ENCODE results near the gene RGS1.

DNA sequence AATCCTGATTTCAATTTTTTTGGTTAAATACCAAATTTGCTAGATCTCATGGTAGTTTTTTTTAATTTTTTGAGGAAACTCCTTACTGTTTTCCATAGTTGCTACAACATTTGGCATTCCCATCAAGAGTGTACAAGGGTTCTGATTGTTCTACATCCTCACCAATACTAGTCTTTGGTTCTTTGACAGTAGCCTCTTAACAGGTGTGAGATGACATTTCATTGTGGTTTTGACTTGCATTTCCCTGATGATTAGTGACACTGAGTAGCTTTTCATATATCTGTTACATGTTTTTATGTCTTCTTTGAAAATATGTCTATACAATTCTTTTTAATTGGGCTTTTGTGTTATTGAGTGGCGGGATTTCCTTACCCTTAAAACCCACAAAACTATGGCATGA lies 39.5 kb downstream of the RGS1 start:
- TF ChIP-seq, protein P1, sequence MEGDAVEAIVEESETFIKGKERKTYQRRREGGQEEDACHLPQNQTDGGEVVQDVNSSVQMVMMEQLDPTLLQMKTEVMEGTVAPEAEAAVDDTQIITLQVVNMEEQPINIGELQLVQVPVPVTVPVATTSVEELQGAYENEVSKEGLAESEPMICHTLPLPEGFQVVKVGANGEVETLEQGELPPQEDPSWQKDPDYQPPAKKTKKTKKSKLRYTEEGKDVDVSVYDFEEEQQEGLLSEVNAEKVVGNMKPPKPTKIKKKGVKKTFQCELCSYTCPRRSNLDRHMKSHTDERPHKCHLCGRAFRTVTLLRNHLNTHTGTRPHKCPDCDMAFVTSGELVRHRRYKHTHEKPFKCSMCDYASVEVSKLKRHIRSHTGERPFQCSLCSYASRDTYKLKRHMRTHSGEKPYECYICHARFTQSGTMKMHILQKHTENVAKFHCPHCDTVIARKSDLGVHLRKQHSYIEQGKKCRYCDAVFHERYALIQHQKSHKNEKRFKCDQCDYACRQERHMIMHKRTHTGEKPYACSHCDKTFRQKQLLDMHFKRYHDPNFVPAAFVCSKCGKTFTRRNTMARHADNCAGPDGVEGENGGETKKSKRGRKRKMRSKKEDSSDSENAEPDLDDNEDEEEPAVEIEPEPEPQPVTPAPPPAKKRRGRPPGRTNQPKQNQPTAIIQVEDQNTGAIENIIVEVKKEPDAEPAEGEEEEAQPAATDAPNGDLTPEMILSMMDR (IDR thresholded peaks at IDR 0.05 in 2 of 3, conservative IDR thresholded peaks at IDR 0.05 in 1 of 3; ENCODE audit: borderline replicate concordance in 1 of 3, insufficient read depth in 1 of 3, low read depth in 2 of 3, low read length in 2 of 3): no peak
- TF ChIP-seq, protein P2, sequence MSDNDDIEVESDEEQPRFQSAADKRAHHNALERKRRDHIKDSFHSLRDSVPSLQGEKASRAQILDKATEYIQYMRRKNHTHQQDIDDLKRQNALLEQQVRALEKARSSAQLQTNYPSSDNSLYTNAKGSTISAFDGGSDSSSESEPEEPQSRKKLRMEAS (IDR thresholded peaks at IDR 0.05): no peak
- TF ChIP-seq ELF1 (IDR thresholded peaks at IDR 0.05; ENCODE audit: borderline replicate concordance, low read depth) (no peak), EZH2phosphoT487 (IDR thresholded peaks at IDR 0.05; ENCODE audit: borderline replicate concordance) (no peak)

Measured in HCT116 (cell line).